Stimulated activated CD8-positive, alpha-beta memory T cell treated with anti-CD3 and anti-CD28 coated beads, Interleukin-4, amount 100 ng/mL, for 48 hours (primary cell): ENCODE results near the gene ZFC3H1.
"Not testable (repeated sequence)": the region's sequence is repeated elsewhere in the genome, so short reads cannot be mapped to it uniquely, and the experiment has no call there.

Experiments used
- DNase-seq: peaks from one replicate; pipeline ENCODE4 v3.0.0-alpha.2; 2020

The ZFC3H1 gene, protein sequence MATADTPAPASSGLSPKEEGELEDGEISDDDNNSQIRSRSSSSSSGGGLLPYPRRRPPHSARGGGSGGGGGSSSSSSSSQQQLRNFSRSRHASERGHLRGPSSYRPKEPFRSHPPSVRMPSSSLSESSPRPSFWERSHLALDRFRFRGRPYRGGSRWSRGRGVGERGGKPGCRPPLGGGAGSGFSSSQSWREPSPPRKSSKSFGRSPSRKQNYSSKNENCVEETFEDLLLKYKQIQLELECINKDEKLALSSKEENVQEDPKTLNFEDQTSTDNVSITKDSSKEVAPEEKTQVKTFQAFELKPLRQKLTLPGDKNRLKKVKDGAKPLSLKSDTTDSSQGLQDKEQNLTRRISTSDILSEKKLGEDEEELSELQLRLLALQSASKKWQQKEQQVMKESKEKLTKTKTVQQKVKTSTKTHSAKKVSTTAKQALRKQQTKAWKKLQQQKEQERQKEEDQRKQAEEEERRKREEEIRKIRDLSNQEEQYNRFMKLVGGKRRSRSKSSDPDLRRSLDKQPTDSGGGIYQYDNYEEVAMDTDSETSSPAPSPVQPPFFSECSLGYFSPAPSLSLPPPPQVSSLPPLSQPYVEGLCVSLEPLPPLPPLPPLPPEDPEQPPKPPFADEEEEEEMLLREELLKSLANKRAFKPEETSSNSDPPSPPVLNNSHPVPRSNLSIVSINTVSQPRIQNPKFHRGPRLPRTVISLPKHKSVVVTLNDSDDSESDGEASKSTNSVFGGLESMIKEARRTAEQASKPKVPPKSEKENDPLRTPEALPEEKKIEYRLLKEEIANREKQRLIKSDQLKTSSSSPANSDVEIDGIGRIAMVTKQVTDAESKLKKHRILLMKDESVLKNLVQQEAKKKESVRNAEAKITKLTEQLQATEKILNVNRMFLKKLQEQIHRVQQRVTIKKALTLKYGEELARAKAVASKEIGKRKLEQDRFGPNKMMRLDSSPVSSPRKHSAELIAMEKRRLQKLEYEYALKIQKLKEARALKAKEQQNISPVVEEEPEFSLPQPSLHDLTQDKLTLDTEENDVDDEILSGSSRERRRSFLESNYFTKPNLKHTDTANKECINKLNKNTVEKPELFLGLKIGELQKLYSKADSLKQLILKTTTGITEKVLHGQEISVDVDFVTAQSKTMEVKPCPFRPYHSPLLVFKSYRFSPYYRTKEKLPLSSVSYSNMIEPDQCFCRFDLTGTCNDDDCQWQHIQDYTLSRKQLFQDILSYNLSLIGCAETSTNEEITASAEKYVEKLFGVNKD (N-terminal part only)

DNA sequence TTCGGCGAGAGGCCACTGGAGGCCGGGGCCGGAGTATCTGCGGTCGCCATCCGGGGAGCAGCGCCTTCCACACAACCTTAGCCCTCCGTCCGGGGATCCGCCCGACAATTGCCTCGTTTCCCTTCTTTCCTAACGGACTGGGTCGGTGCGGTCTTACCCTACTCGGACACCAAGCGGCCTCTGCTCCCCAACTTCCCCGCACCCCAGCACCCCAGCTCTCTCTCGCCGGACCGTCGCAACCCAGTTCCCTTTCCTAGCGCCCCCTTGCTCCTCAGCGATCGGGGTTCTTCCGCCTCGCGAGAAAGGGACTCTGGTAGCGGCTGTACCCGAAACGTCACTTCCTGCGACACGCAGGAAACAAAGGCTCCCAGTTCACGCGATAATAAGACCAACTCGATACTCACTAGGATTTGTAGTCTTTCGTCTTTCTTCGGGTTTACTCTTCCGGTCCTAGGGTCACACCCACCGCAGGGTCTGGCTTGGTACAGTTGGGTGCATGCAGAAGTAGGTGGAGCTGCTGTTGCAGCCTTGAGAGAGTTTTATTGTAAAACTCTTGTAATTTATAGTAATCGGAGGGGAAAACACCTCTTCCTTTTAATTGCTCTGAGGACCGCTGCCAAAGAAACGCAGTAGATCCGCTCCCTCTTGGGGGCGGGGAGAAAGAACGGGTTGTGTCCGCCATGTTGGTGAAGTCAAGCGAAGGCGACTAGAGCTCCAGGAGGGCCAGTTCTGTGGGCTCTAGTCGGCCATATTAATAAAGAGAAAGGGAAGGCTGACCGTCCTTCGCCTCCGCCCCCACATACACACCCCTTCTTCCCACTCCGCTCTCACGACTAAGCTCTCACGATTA, at the start of gene ZFC3H1, which contains the start of gene THAP2:
Gene ZFC3H1, minus strand, starts transcription at position 288 of the 850 bp plus-strand sequence. Its CDS starts 238 bp downstream, at position 50.
Gene THAP2, plus strand, starts transcription at position 741 of the 850 bp plus-strand sequence. CDS start 209 bp downstream, outside the sequence.
- peak; percentile 88 for DNase-seq

DNA sequence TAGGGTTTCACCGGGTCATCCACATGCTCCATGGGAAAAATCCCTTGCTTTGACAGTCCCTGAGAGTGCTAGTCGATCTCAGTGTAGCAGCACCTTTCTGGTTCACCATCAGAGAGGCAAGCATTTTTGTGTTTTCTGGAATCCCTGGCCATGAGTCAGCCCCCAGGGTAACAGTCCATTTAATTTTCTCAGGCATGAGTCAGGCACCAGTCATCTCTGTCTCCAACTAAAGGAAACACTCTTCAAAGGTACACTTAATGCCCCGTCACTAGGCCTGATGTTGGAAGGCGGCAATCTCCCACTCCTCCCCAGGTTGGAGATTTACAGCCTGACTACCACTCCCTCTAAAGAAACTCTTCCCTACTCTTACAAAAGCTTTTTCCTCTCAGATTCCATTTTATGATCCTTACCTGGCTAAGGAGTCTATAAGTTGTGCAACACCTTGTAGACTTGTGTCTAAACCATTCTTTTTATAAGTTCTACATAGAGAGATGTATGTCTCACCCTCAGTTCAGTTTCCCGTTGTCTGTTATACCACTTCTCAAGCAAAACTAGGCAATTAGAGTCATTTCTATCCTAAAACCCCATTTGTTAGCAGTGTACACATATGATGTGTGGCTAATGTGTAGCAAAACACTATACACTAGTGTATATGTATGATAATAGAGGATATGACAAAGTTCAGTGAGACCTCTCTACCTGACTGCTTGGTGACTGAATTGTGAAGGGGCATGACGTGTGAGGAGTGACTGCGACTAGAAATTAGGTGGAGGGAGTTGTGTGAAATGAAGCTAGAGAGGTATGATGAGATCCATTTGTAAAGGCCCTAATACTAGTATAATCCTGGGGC, 46.9 kb upstream of the ZFC3H1 start:
- no peak for DNase-seq

DNA sequence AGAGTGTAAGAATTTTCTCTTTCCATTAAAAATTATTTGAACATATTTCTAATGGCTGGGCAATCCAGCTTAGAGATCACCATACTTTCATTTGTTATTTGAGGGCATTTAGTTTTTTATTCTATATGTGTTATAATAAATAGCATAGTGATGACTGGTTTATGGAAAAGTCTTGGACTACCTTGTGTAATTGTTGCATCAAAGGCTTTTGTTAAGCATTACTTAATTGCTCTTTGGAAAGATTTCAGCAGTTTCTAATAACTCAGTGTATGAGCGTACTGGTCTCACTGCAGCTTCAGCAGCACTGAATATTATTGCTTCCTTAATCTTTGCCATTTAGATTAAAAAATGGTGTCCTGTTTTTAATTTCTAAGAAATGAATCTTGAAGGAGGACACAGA, 45.0 kb upstream of the ZFC3H1 start:
- DNase-seq, result no peak

DNA sequence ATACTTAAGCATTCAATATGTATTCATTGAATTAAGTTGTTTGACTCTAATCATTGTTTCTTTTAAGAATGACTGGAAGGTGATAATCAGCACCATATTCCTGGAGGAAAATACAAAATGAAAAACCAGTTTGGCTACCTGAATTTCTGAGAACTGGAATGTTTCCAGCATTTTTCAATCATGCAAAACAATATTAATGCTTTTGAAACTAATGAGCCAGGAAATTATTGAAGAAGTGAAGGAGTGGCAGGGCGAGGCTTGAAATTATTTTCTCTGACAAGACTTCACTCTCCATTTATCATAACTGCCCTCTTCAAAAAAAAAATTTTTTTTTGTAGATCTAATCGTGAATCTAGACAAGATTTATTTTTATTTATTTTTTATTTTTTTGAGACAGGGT, 41.3 kb upstream of the ZFC3H1 start:
- DNase-seq, result no peak

DNA sequence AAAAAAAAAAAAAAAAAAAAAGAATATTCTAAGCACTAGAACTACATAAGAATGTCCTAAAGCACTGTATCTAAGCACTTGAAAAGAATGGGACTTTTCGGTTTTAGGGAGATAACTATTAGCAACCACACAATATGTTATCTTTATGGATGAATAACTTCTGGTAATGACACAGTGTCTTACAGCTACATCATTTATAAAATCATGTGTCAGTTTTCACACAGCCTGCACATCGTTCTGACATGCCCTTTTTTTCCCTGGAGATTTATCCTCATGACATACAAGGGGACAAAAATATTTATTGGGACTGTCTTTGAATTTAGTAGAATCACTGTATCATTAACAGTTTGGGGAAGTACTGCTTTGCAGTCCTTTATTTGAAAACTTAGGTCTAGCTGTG, 39.6 kb upstream of the ZFC3H1 start:
- DNase-seq, result no peak

DNA sequence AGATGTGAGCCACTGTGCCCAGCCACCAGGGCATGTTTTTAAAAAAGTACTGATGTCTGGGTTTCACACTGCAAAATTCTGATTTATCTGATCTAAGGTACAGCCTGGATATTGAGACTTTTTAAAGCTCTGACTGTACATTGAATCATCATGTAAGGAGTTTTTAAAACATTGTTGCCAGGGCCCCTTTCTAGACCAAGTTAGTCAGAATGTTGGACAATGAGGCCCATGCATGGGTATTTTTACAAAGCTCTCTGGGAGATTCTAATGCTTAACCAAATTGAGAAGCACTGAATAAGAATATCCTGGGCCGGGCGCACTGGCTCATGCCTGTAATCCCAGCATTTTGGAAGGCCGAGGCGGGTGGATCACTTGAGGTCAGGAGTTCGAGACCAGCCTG, 38.9 kb upstream of the ZFC3H1 start:
- DNase-seq, result no peak

DNA sequence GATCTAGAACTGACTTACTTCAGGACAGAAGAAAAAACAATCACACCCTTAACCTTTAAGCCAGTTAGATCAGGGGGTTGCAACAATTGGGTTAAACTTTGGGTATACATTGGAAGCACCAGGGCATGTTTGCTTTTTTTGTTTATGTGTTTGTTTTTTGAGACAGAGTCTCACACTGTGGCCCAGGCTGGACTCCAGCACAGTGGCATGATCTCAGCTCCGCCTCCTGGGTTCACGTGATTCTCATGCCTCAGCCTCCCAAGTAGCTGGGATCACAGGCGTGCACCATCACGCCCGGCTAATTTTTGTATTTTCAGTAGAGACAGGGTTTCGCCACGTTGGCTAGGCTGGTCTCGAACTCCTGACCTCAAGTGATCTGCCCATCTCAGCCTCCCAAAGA, 38.5 kb upstream of the ZFC3H1 start:
- DNase-seq, result not testable (repeated sequence)

DNA sequence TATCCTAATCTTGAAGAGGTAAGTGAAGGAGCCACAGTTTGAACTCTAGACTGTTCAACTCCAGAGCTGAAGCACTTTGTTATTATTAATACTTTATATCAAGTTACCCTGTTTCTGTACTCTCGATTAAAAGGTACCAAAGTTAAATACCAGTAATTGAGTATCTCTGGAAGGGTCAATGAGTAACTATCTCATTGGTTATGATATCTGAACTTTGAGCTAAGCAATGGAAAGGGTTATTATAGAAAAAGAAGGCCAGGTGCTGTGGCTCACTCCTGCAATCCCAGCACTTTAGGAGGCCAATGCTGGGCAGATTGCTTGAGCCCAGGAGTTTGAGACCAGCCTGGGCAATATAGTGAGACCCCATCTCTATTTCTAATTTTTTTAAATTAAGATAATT, 32.1 kb upstream of the ZFC3H1 start:
- DNase-seq, result no peak

DNA sequence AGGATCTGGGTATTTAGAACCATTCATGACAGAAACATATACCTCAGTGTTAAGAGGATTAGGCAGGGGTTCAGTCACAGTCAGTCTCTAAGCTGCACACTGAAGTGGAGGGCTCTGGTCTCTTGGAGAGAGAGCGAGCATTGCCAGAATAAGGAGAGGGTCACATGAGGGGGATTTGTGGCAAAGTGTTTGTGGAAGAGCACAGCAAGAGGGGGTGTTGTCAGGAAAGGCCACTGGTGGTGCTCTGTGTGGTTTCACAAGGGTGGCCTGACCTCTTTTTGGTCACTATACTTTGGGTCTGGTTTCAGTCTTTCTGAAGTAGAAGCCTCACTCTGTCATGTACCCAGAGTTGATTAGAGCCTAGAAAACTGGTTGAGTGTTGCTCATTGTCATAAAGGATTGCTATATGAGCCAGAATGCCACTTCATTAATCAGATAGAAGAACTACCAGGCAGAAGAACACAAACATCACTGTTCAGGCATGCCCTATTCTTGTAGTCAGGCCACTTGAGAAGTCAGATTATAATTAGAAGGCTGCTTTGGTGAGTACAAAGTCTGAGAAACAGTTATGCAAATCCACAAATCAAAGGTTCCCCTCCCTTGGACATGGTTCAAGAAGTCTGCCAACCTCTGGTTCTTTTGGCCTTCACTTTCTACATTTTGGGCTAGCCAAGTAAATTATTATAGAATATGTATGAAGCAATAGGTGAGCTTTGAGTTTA, 30.6 kb upstream of the ZFC3H1 start:
- no peak for DNase-seq

DNA sequence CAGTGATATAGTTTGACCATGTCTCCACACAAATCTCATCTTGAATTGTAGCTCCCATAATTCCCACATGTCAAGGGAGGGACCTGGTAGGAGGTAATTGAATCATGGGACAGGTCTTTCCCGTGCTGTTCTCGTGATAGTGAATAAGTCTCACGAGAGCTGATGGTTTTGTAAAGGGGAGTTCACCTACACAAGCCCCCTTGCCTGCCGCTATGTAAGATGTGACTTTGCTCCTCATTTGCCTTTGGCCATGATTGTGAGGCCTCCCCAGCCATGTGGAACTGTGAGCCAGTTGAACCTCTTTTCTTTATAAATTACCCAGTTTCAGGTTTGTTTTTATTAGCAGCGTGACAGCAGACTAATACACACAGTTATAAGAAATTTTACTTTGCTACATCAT, 30.0 kb upstream of the ZFC3H1 start:
- not testable (repeated sequence) for DNase-seq

DNA sequence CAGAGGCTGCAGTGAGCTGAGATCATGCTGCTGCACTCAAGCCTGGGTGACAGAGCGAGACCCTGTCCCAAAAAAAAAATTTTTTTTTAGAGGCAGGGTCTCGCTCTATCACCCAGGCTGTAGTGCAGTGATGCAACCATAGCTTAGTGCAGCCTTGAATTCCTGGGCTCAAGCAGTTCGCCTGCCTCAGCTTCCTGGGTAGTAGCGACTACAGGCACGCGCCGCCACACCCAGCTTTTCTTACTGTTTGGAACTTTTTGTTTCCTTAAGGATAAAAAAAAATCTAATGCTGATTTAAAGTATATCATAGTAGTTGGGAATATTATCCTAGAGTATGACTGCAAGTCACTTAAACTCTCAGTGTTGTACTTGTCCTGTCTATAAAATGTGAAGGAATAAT, 29.5 kb upstream of the ZFC3H1 start:
- no peak for DNase-seq

DNA sequence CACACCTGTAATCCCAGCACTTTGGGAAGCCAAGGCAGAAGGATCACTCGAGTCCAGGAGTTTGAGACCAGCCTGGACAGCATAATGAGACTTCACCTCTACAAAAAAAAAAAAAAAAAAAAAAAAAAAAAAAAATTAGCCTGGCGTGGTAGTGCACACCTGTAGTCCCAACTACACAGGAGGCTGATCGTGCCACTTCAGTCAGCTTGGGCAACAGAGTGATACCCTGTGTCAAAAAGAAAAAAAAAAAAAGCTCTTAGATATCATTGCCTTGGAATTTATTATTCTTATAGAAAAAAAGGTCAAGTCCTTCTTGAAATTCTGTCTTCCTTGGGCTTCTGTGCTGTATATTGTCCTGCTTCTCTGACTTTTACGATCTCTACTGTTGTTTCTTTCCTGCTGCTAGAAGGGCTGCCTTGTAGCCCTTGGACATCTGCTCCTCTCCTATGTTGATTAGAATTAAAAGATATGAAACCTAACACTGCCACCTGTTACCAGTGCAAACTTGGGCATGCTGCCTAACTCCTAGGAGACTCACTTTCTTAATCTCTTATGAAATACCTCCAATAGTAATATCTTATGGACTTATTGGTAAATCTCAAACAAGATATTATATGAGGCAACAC, 28.0 kb upstream of the ZFC3H1 start:
- no peak for DNase-seq

DNA sequence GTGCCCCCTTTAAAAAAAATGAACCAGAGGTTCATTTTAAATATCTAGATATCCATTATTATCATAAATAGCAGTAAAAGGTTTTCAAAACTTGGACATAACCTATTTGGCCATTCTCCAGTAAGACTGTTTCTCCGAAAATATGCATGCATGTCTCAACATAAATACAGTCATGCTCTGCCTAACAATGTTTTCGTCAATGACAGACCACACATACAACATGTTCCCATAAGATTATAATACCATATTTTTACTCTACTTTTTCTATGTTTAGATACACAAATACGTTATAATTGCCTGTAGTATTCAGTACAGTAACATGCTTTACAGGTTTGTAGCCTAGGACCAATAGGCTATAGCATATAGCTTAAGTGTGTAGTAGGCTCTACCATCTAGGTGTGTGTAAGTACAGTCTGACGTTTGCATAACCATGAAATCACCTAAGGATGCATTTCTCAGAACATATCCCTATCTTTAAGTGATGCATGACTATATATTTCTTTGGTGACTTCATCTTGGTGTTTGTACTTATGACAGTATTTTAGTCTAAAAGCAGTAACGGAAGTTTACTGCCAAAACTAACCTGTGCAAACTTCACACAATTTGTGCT, 25.4 kb upstream of the ZFC3H1 start:
- no peak for DNase-seq

DNA sequence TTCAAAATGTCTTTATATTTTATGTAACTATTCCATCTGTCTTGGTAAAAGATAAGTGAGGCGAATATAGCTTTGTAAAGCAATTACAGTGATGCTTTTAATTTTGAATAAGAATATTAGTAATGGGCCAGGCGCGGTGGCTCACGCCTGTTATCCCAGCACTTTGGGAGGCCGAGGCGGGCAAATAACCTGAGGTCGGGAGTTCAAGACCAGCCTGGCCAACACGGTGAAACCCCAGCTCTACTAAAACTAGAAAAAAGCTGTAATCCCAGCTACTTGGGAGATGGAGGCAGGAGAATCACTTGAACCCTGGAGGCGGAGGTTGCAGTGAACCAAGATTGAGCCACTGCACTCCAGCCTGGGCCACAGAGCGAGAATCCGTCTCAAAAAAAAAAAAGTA, 23.5 kb upstream of the ZFC3H1 start:
- DNase-seq, result not testable (repeated sequence)

DNA sequence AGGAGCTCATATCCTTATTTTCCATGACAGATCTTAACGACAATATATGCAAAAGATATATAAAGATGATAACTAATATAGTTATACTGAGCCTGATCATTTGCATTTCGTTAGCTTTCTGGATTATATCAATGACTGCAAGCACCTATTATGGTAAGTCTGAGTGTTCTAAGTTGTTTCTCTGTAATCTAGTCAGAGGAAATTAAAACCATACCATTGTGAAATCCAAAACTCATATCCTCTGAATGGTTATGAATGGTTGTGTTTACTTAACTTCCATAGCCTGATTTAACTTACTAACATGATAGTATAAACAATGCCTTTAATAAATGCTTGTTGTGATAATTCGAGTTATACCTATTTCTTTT, 23.0 kb upstream of the ZFC3H1 start:
- no peak for DNase-seq

DNA sequence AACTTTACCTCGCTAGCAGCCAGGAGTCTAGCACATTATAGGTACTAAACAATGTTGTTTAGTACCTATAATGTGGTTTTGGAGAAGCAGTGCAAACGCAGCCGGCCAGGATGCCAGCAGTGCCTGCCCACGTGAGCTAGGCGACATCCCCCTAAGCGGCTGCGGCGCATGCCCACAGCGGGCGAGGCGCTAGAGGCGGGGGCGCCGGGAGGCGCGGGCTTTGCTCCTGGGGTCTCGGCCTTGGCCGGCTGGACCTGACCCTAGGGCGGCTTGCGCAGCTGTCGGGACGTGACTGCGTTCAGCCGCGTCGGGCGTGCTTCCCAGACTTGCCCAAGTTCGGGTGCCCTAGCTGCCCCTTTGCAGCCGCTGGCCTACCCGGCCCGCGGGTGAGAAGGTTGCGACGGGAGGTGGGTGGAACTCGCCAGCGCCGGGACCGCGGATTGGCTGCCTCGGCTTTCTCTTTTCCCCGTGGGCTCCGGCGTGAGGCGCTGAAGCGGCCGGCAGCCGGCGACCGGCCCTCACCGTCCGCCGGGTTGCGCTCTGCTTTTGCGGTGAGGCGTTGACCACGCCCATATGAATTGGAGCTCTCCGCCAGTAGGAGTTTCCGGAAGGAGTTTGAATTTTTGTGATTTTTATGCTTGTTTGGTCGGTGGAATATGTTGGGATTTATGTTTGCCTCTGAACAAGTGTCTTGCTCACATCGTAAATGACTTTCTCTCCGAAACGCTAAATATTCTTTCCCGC, 22.4 kb upstream of the ZFC3H1 start, which contains the start of gene TMEM19:
Gene TMEM19, plus strand, starts transcription at position 169 of the 744 bp plus-strand sequence. CDS start 599 bp downstream, outside the sequence.
- peak; percentile 86 for DNase-seq

DNA sequence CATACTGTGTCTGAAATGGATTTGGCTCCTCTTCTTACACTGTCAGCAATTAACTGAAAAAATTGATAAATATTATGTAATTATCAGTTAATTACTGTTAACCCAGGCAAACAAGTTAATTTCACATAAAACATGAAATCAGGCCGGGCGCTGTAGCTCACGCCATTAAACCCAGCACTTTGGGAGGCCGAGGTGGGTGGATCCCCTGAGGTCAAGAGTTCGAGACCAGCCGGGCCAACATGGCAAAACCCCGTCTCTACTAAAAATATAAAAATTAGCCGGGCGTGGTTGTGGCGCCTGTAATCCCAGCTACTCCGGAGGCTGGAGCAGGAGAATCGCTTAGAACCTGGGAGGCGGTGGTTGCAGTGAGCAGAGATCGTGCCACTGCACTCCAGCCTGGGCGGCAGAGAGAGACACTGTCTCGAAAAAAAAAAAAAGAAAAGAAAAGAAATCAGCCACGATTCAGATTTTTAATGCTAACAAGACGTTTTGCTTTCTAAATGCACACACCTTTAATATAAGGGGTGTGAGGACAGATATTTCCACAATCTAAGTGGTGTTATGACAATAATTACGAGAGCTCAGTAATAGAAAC, 21.8 kb upstream of the ZFC3H1 start:
- no peak for DNase-seq

DNA sequence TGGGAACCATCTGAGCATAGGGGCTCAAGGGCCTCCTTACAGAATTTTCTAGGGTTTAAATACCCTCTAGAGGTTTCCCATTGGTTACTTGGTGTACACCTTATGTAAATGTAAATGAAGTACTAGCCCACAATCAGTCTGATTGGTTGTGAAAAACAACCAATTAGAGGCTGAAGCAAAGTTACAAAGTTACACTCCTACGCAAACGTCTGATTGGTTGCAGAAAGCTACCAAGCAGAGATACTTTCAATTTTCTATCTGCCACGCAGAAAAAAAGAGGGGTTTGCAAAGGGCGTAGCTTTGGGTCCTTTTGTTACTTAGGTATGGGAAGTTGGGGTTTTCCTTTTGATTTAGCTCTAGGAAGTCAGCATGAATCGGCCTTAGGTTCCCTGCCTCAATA, 20.4 kb upstream of the ZFC3H1 start:
- DNase-seq, result no peak
